Astrocyte of the spinal cord (primary cell): ENCODE measurements around the gene RYR1.

Source experiments
- DNase-seq: peaks from one replicate; pipeline ENCODE4 v3.0.0; 2011; ENCODE audit warnings: low read depth, low spot score
- H3K4me3 ChIP-seq: 2 replicates; pipeline ENCODE4 v1.5.1; 2011; ENCODE audit warnings: low read depth, mild to moderate bottlenecking, low read length, moderate library complexity
- in situ Hi-C: cut with HindIII; loops from 2 replicates; pipeline ENCODE4 v1.10.0; 2017; ENCODE audit warnings: low sequenced_read_pairs
- TF ChIP-seq, protein P1 (sequence below): IDR thresholded peaks from 2 replicates; pipeline ENCODE4 v1.5.1; 2012; ENCODE audit warnings: low read depth, mild to moderate bottlenecking, low read length, inconsistent platforms

RYR1 gene

DNA sequence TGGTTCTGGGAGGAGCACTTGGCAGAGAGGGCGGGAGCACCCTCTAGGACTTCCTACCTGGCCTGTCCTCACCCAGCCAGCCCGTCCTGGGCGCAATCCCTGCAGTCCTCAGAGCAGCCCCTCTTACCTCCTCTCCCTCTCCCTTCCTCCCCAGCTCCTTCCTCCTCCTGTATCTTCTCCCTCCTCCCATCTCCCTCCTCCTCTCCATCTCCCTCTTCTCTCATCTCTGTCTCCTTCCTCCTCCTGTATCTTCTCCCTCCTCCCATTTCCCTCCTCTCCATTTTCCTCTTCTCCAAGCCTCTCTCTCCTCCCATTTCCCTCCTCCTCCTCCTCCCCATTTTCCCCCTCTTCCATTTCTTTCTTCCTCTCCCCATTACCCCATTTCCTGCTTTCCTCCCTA is 89.8 kb downstream of the RYR1 start:
- TF ChIP-seq, protein P1, sequence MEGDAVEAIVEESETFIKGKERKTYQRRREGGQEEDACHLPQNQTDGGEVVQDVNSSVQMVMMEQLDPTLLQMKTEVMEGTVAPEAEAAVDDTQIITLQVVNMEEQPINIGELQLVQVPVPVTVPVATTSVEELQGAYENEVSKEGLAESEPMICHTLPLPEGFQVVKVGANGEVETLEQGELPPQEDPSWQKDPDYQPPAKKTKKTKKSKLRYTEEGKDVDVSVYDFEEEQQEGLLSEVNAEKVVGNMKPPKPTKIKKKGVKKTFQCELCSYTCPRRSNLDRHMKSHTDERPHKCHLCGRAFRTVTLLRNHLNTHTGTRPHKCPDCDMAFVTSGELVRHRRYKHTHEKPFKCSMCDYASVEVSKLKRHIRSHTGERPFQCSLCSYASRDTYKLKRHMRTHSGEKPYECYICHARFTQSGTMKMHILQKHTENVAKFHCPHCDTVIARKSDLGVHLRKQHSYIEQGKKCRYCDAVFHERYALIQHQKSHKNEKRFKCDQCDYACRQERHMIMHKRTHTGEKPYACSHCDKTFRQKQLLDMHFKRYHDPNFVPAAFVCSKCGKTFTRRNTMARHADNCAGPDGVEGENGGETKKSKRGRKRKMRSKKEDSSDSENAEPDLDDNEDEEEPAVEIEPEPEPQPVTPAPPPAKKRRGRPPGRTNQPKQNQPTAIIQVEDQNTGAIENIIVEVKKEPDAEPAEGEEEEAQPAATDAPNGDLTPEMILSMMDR = no peak
- in situ Hi-C loops = no loop called here
- H3K4me3 ChIP-seq = no peak overlapping the region
- DNase-seq = no peak

DNA sequence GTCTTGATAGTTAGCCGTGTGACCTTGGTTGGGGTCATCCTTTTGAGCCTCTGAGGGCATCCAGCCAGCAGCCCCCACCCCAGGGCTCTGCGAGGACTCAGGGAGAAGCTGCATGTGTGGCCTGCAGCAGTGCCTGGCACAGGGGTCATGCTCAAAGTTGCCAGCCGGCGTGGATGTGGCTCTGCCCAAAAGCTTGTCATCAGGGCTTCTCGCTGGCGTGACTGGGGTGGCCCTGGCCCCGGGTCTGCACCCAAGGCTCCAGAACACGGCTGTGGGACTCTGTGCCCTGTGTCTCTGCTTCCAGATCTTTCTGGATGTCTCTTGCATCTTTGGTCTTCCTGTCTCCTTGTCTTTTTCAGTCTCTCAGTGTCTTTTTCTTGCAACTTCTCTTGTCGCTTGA is 90.9 kb downstream of the RYR1 start:
- TF ChIP-seq, protein P1 = no peak
- H3K4me3 ChIP-seq = no peak overlapping the region
- no peak for DNase-seq
- in situ Hi-C loops = no loop called here

DNA sequence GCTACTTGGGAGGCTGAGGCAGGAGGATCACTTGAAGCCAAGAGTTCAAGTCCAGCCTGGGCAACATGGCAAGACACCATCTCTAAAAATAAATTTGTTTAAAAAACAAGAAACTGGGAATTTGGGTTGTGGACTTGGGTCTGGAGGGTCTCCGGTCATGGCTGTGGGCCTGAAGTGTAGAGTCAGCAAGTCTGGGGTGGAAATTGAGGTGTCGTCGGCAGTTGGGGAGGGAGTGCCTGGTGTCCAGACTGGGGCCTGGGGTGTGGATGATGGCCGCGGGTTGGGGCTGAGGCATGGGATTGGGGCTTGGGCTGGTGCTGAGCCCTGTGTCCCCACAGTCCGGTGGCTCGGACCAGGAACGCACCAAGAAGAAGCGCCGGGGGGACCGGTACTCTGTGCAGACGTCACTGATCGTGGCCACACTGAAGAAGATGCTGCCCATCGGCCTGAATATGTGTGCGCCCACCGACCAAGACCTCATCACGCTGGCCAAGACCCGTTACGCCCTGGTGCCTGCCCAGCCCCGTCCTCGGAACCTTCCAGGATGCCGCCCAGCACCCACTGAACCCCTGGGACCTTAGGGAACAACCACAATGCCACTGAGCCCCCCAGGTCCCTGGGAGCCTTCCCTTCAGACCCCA is 91.6 kb downstream of the RYR1 start:
- in situ Hi-C loops = no loop called here
- TF ChIP-seq, protein P1 = no peak
- no peak for DNase-seq
- H3K4me3 ChIP-seq = no peak overlapping the region

DNA sequence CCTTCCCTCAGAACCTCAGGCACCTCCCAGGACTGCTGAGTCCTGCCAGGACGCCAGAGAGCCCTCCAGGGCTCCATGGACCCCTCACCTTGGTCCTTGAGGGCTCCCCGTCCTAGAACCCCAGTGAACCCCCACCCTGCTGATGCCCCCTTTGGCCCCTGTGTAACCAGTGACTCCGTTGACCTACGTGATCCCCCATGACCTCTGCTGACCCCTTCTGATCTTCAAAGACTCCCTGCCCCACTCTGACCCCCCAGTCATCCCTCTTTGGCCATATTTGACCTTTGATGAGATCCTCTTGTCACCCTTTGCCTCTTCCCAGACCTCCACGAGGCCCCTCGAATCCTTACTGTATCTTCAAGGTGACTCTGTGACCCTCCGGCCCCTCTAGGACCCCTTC is 92.9 kb downstream of the RYR1 start:
- in situ Hi-C loops = no loop called here

DNA sequence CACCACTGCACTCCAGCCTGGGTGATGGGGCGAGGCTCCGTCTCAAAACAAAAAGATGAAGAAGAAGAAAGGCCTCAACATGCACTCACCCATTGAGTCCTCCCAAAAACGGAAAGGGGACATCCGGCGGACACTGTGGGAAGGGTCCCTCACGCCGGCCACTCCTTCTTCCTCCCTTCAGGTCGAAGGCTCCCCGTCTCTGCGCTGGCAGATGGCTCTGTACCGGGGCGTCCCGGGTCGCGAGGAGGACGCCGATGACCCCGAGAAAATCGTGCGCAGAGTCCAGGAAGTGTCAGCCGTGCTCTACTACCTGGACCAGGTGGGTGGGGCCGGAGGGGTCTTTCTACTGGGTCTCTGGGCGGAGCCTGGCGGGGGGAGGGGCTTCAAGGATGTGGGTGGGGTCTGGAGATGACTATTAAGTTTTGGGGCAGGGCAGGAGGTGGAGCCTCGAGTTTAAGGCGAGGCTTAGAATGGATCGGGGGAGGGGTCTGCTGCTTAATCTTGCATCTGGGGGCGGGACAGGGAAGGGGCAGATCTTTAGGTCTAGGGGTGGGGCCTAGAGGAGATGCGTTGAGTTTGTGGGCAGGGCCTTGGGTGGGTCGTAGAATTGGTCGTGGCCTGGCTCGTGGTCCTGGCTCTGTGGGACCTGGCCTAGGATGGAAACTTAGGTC is 94.1 kb downstream of the RYR1 start:
- no peak for DNase-seq
- H3K4me3 ChIP-seq = no peak overlapping the region
- in situ Hi-C loops = no loop called here
- TF ChIP-seq, protein P1 = no peak

More for the DNA sequence above, 92.9 kb downstream of the RYR1 start:
- DNase-seq = no peak
- no peak overlapping the region for H3K4me3 ChIP-seq
- TF ChIP-seq, protein P1 = no peak

DNA sequence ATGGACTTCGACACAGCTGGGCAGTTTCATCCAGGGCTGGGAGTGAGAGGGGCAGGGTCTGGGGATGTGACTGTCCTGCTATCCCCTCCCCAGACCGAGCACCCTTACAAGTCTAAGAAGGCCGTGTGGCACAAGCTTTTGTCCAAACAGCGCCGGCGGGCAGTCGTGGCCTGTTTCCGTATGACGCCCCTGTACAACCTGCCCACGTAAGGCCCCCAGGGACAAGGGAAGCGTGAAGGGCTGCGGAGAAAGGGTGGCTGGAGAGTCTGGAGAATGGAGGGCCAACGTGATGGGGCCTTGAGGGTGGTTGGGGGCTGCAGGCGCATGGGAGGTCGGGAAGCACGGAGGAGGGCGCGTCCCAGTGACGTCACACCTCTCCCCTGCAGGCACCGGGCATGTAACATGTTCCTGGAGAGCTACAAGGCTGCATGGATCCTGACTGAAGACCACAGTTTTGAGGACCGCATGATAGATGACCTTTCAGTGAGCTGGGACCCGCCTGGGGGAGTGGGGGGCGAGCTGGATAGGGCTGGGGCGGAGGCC is 94.8 kb downstream of the RYR1 start:
- DNase-seq = no peak
- TF ChIP-seq, protein P1 = no peak
- H3K4me3 ChIP-seq = no peak overlapping the region
- in situ Hi-C loops = no loop called here
